ENCODE results near the gene GYPA.
A peak's percentile ranks its signal among the peaks of the same experiment; 100 is the strongest.
"Not testable (repeated sequence)": the region's sequence is repeated elsewhere in the genome, so short reads cannot be mapped to it uniquely, and the experiment has no call there.

Gene GYPA

GRCh38 chr4:144140594-144141295, at the start of gene GYPA:
GYPA (minus strand) TSS chr4:144140718; CDS start chr4:144140635, 83 bp downstream.
- DNase-seq: not testable (repeated sequence)

- DNase-seq: no peak
These were observed 49.5 kb upstream of the GYPA start for GRCh38 chr4:144190009-144190408.

GRCh38 chr4:144189121-144189520, 48.6 kb upstream of the GYPA start:
- DNase-seq: no peak

GRCh38 chr4:144185086-144185485, 44.6 kb upstream of the GYPA start:
- no peak for DNase-seq

GRCh38 chr4:144183165-144183564, 42.6 kb upstream of the GYPA start:
- DNase-seq: no peak

- DNase-seq: no peak
These were observed 40.9 kb upstream of the GYPA start for GRCh38 chr4:144181391-144181790.

- DNase-seq: no peak
These were observed 38.7 kb upstream of the GYPA start for GRCh38 chr4:144179152-144179739.

GRCh38 chr4:144178414-144178813, 37.9 kb upstream of the GYPA start:
- no peak for DNase-seq

GRCh38 chr4:144176476-144176875, 36.0 kb upstream of the GYPA start:
- no peak for DNase-seq

GRCh38 chr4:144174401-144175067, 34.0 kb upstream of the GYPA start:
- DNase-seq: peak; percentile 0

- DNase-seq: no peak
These were observed 31.2 kb upstream of the GYPA start for GRCh38 chr4:144171697-144172096.

- no peak for DNase-seq
These were observed 28.7 kb upstream of the GYPA start for GRCh38 chr4:144169211-144169610.

- no peak for DNase-seq
These were observed 13.5 kb upstream of the GYPA start for GRCh38 chr4:144154044-144154443.

- DNase-seq: not testable (repeated sequence)
These were observed 2.3 kb upstream of the GYPA start for GRCh38 chr4:144142690-144143326.

- no peak for DNase-seq
These were observed 975 bp upstream of the GYPA start for GRCh38 chr4:144141493-144141892.

- not testable (repeated sequence) for DNase-seq
These were observed 527 bp downstream of the GYPA start for GRCh38 chr4:144139991-144140390.

GRCh38 chr4:144139547-144139946, 971 bp downstream of the GYPA start:
- not testable (repeated sequence) for DNase-seq

GRCh38 chr4:144138239-144138638, 2.3 kb downstream of the GYPA start:
- not testable (repeated sequence) for DNase-seq

- DNase-seq: not testable (repeated sequence)
These were observed 3.2 kb downstream of the GYPA start for GRCh38 chr4:144137137-144137931.

GRCh38 chr4:144136189-144136588, 4.3 kb downstream of the GYPA start:
- not testable (repeated sequence) for DNase-seq

GRCh38 chr4:144130167-144130566, 10.4 kb downstream of the GYPA start:
- DNase-seq: not testable (repeated sequence)

- DNase-seq: not testable (repeated sequence)
These were observed 11.1 kb downstream of the GYPA start for GRCh38 chr4:144129336-144129875.

Measured in DMS79 (cell line).